ENCODE measurements around the gene SLC39A1. TPM values are rescaled to one million over a fixed set of nuclear protein-coding genes. Genes with fewer than 3 reads are reported as not detected.

The SLC39A1 gene
- total RNA-seq, 6 donors from 2014 or later, result 41.9 to 145 (median 102) TPM

- no peaks in the 10 kb centered on the region for H3K9me3 ChIP-seq
- TF ChIP-seq CTCF (IDR thresholded peaks at IDR 0.05) (no peak), POLR2AphosphoS5 (IDR thresholded peaks at IDR 0.05) (no peak), POLR2A (IDR thresholded peaks at IDR 0.05) (no peak), EP300 (IDR thresholded peaks at IDR 0.05) (no peak)
- H3K27me3 ChIP-seq, result no peaks in the 10 kb centered on the region
- peaks cover 24 to 82% (median 64%) of the 10 kb centered on the region in 4 donors for H3K36me3 ChIP-seq
- H3K27ac ChIP-seq, result no peak overlapping the region
- peaks cover 13 to 30% (median 17%) of the 10 kb centered on the region in 4 donors for H3K4me1 ChIP-seq
- DNase-seq, result no peak
- no peak overlapping the region for H3K4me3 ChIP-seq
- no peak for ATAC-seq (ENCODE audit: low FRiP score in 2 of 2)
- 90 to 95% methylated on average over 11 of the region's 11 CpGs for WGBS, 2 donors
Observed at GRCh38 chr1:153951183-153951582, 12.2 kb downstream of the SLC39A1 start.

GRCh38 chr1:153946622-153947241, 16.6 kb downstream of the SLC39A1 start, which contains the start of gene DENND4B:
TSS of gene DENND4B (minus strand) at chr1:153946718. CDS start at chr1:153944374, 2,344 bp downstream.
- Histone ChIP-seq H3K27me3 (no peaks in the 10 kb centered on the region), H3K27ac (peak within 1 kb of the TSS; percentile 98 to 100 (median 98)), H3K36me3 (peaks cover 19 to 68% (median 48%) of the 10 kb centered on the region in 4 donors), H3K9me3 (no peaks in the 10 kb centered on the region), H3K4me1 (peaks cover 22 to 31% (median 28%) of the 10 kb centered on the region in 4 donors), H3K4me3 (peak within 1 kb of the TSS; percentile 60 to 99 (median 98))
- TF ChIP-seq CTCF (IDR thresholded peaks at IDR 0.05), result peak; percentile 94 to 100 (median 96)
- TF ChIP-seq POLR2AphosphoS5 (IDR thresholded peaks at IDR 0.05), result peak; percentile 51
- no peak for TF ChIP-seq POLR2A (IDR thresholded peaks at IDR 0.05)
- DNase-seq, result peak; percentile 90 to 96
- 10 to 37% methylated on average over 5 to 19 of the region's 28 CpGs for WGBS, 2 donors
- peak; percentile 89 to 92 for ATAC-seq (ENCODE audit: low FRiP score in 2 of 2)

GRCh38 chr1:153945795-153946621, 17.3 kb downstream of the SLC39A1 start:
- H3K27ac ChIP-seq, result peak overlapping the region; percentile 98 to 100 (median 98)
- no peaks in the 10 kb centered on the region for H3K9me3 ChIP-seq
- peaks cover 22 to 31% (median 28%) of the 10 kb centered on the region in 4 donors for H3K4me1 ChIP-seq
- peak in 3 of 4 donors; percentile 19 to 68 (median 55) for TF ChIP-seq POLR2A (IDR thresholded peaks at IDR 0.05)
- TF ChIP-seq CTCF (IDR thresholded peaks at IDR 0.05), result no peak
- TF ChIP-seq EP300 (IDR thresholded peaks at IDR 0.05), result peak in 2 of 4 donors; percentile 13 to 75
- TF ChIP-seq POLR2AphosphoS5 (IDR thresholded peaks at IDR 0.05), result peak; percentile 88 to 89
- 0 to 1% methylated on average over 16 to 56 of the region's 95 CpGs for WGBS, 2 donors
- ATAC-seq (ENCODE audit: low FRiP score in 2 of 2), result peak; percentile 90 to 93
- no peaks in the 10 kb centered on the region for H3K27me3 ChIP-seq
- H3K4me3 ChIP-seq, result peak overlapping the region; percentile 60 to 99 (median 98)
- peak; percentile 94 to 97 for DNase-seq
- peaks cover 12 to 68% (median 48%) of the 10 kb centered on the region in 4 donors for H3K36me3 ChIP-seq

- Histone ChIP-seq H3K36me3 (peaks cover 13 to 68% (median 48%) of the 10 kb centered on the region in 4 donors), H3K9me3 (no peaks in the 10 kb centered on the region), H3K4me3 (peak overlapping the region; percentile 60 to 99 (median 98)), H3K4me1 (peaks cover 22 to 31% (median 28%) of the 10 kb centered on the region in 4 donors), H3K27me3 (no peaks in the 10 kb centered on the region), H3K27ac (peak overlapping the region; percentile 98 to 100 (median 98))
- ATAC-seq (ENCODE audit: low FRiP score in 2 of 2), result peak; percentile 66 to 68
- DNase-seq, result peak in 1 of 2 donors; percentile 79
- WGBS, 2 donors, result 15 to 16% methylated on average over 9 to 12 of the region's 12 CpGs
- TF ChIP-seq POLR2AphosphoS5 (IDR thresholded peaks at IDR 0.05) (peak; percentile 26 to 66), POLR2A (IDR thresholded peaks at IDR 0.05) (peak in 1 of 4 donors; percentile 37), EP300 (IDR thresholded peaks at IDR 0.05) (no peak), CTCF (IDR thresholded peaks at IDR 0.05) (no peak)
Observed at GRCh38 chr1:153945131-153945794, 18.1 kb downstream of the SLC39A1 start.

All from upper lobe of left lung (tissue), 6 donors.